GM23338 (cell line): ENCODE data around the gene GPC5. TPM values are rescaled to one million over a fixed set of nuclear protein-coding genes. Genes with fewer than 3 reads are reported as not detected.
"Not testable (repeated sequence)": the region's sequence is repeated elsewhere in the genome, so short reads cannot be mapped to it uniquely, and the experiment has no call there.

ENCODE experiments used
- ATAC-seq: fragments of 200-7000 bp; cut with Tn5 transposase; 3 replicates; pipeline ENCODE4 v1.9.1; 2020
- DNase-seq: peaks from one replicate; pipeline ENCODE4 v3.0.0-alpha.2; 2015; ENCODE audit warnings: low spot score
- H2AFZ ChIP-seq: fragments of 200-600 bp; sonication (generic); 2 replicates; pipeline ENCODE4 v1.8.0; 2016; ENCODE audit warnings: antibody characterized with exemption, mild to moderate bottlenecking, moderate library complexity
- H3F3A ChIP-seq: fragments of 200-600 bp; sonication (generic); replicated peaks from 2 replicates; pipeline ENCODE4 v1.8.0; 2017; ENCODE audit warnings: antibody characterized with exemption, mixed run types, low read depth
- H3K27ac ChIP-seq: fragments of 200-600 bp; sonication (generic); 2 replicates; pipeline ENCODE4 v1.6.1; 2016; ENCODE audit warnings: low read depth
- H3K27me3 ChIP-seq: fragments of 200-600 bp; sonication (generic); 2 replicates; pipeline ENCODE4 v1.8.0; 2016; ENCODE audit warnings: mild to moderate bottlenecking, mixed run types, moderate library complexity; ENCODE audit not compliant: insufficient read depth
- H3K36me3 ChIP-seq: fragments of 200-600 bp; sonication (generic); 2 replicates; pipeline ENCODE4 v1.8.0; 2016; ENCODE audit warnings: mild to moderate bottlenecking; ENCODE audit not compliant: insufficient read depth
- H3K4me1 ChIP-seq: fragments of 200-600 bp; sonication (generic); 2 replicates; pipeline ENCODE4 v1.8.0; 2016; ENCODE audit warnings: mild to moderate bottlenecking, moderate library complexity; ENCODE audit not compliant: insufficient read depth
- H3K4me2 ChIP-seq: fragments of 200-600 bp; sonication (generic); 2 replicates; pipeline ENCODE4 v1.7.1; 2017; ENCODE audit warnings: mixed run types
- H3K4me3 ChIP-seq: fragments of 200-600 bp; sonication (generic); 2 replicates; pipeline ENCODE4 v1.6.1; 2016; ENCODE audit warnings: mixed run types
- H3K79me2 ChIP-seq: fragments of 200-600 bp; sonication (generic); replicated peaks from 2 replicates; pipeline ENCODE4 v1.8.0; 2017; ENCODE audit warnings: mild to moderate bottlenecking; ENCODE audit not compliant: insufficient read depth
- H3K9me2 ChIP-seq: fragments of 200-600 bp; sonication (generic); 2 replicates; pipeline ENCODE4 v1.8.0; 2017; ENCODE audit not compliant: insufficient read depth
- H4K20me1 ChIP-seq: fragments of 200-600 bp; sonication (generic); replicated peaks from 2 replicates; pipeline ENCODE4 v1.8.0; 2017; ENCODE audit warnings: mild to moderate bottlenecking; ENCODE audit not compliant: insufficient read depth
- H3K27ac Mint-ChIP-seq: 2 replicates; pipeline ENCODE4 v1.8.0; 2020; ENCODE audit warnings: inconsistent platforms, mild to moderate bottlenecking, moderate library complexity, mixed read lengths
- H3K27me3 Mint-ChIP-seq: 3 replicates; pipeline ENCODE4 v1.8.0; 2022; ENCODE audit warnings: low read depth, mild to moderate bottlenecking, moderate library complexity, mixed read lengths, inconsistent platforms; ENCODE audit not compliant: insufficient read depth, poor library complexity
- H3K36me3 Mint-ChIP-seq: 3 replicates; pipeline ENCODE4 v1.8.0; 2021; ENCODE audit warnings: low read depth, mild to moderate bottlenecking, inconsistent platforms, moderate library complexity, mixed read lengths
- H3K4me1 Mint-ChIP-seq: 3 replicates; pipeline ENCODE4 v1.8.0; 2020; ENCODE audit warnings: mild to moderate bottlenecking, inconsistent platforms, mixed read lengths
- H3K4me3 Mint-ChIP-seq: 3 replicates; pipeline ENCODE4 v1.8.0; 2021; ENCODE audit warnings: moderate library complexity, mild to moderate bottlenecking, inconsistent platforms, mixed read lengths
- H3K9me3 Mint-ChIP-seq: 3 replicates; pipeline ENCODE4 v1.8.0; 2020; ENCODE audit warnings: moderate library complexity, mild to moderate bottlenecking, inconsistent platforms, mixed read lengths
- CREB1 ChIP-seq: fragments of 250-450 bp; sonication (Bioruptor Pico); IDR thresholded peaks from 2 replicates; pipeline ENCODE4 v1.5.0; 2020; ENCODE audit warnings: low read depth, mild to moderate bottlenecking, moderate library complexity
- CTCF ChIP-seq, 2 experiments: fragments of 200-600 bp in 1 of 2; sonication (generic) in 1 of 2; conservative IDR thresholded peaks; 2 replicates each; pipeline versions ENCODE4 v1.5.1 to v1.6.1; 2016 to 2017; ENCODE audit warnings: antibody characterized with exemption in 2 of 2, low read depth in 2 of 2, mild to moderate bottlenecking in 2 of 2, moderate library complexity in 1 of 2
- EZH2 ChIP-seq: fragments of 200-600 bp; sonication (generic); IDR thresholded peaks from one replicate; pipeline ENCODE4 v1.8.0; 2017; ENCODE audit warnings: antibody characterized with exemption, mild to moderate bottlenecking, low read depth; ENCODE audit not compliant: unreplicated experiment
- EZH2phosphoT487 ChIP-seq: fragments of 200-600 bp; sonication (generic); IDR thresholded peaks from one replicate; pipeline ENCODE4 v1.8.1; 2018; ENCODE audit warnings: antibody characterized with exemption; ENCODE audit not compliant: unreplicated experiment
- JUNB ChIP-seq: IDR thresholded peaks from one replicate; pipeline ENCODE4 v1.6.1; 2016; ENCODE audit warnings: antibody characterized with exemption; ENCODE audit not compliant: unreplicated experiment
- NANOG ChIP-seq: IDR thresholded peaks from 2 replicates; pipeline ENCODE4 v1.6.1; 2016; ENCODE audit warnings: antibody characterized with exemption, borderline replicate concordance
- POLR2AphosphoS5 ChIP-seq: IDR thresholded peaks from 2 replicates; pipeline ENCODE4 v1.6.1; 2016; ENCODE audit warnings: antibody characterized with exemption, low read depth
- STAT1 ChIP-seq: IDR thresholded peaks from one replicate; pipeline ENCODE4 v1.6.1; 2016; ENCODE audit warnings: antibody characterized with exemption; ENCODE audit not compliant: unreplicated experiment
- ZNF114 ChIP-seq: fragments of 250-450 bp; sonication (Bioruptor Pico); IDR thresholded peaks from 2 replicates; pipeline ENCODE4 v1.5.0; 2020; ENCODE audit warnings: mild to moderate bottlenecking, moderate library complexity
- ZNF331 ChIP-seq: fragments of 250-450 bp; sonication (Bioruptor Pico); IDR thresholded peaks from 2 replicates; pipeline ENCODE4 v1.5.0; 2020; ENCODE audit warnings: low read depth, mild to moderate bottlenecking, moderate library complexity
- polyA plus RNA-seq: library from polyadenylated mRNA; unstranded; fragments of >200 nt; fragmentation: Nextera tagmentation; extraction: Ambion mirVana; gene quantifications from 2 replicates; pipeline ENCODE4 v1.2.1, GENCODE V29; 2016
- total RNA-seq: library from RNA; depleted of rRNA; stranded (reverse); fragments of >200 nt; shearing (Covaris generic); gene quantifications from 2 replicates; pipeline ENCODE4 v1.2.3, GENCODE V29; 2014
- TF ChIP-seq, protein P1 (sequence below): IDR thresholded peaks from one replicate; pipeline ENCODE4 v1.6.1; 2018; ENCODE audit warnings: antibody characterized with exemption; ENCODE audit not compliant: unreplicated experiment
- TF ChIP-seq, protein P2 (sequence below): IDR thresholded peaks from 2 replicates; pipeline ENCODE4 v1.6.1; 2016; ENCODE audit warnings: antibody characterized with exemption

Gene GPC5
- total and polyA plus RNA-seq, 2 experiments from 2014 or later: 0.95 to 1.1 TPM

DNA sequence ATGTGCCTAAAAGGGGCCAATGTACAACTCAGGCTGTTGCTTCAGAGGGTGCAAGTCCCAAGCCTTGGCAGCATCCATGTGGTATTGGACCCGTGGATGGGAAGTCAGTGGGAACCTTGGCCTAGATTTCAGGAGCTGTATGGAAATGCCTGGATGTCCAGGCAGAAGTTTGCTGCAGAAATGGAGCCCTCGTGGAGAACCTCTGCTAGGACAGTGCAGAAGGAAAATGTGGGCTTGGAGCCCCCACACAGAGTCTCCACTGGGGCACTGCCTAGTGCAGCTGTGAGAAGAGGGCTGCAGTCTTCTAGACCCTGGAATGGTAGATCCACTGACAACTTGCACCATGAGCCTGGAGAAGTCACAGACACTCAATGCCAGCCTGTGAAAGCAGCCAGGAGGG is 28.5 kb downstream of the GPC5 start (continued):
- TF ChIP-seq, protein P1, sequence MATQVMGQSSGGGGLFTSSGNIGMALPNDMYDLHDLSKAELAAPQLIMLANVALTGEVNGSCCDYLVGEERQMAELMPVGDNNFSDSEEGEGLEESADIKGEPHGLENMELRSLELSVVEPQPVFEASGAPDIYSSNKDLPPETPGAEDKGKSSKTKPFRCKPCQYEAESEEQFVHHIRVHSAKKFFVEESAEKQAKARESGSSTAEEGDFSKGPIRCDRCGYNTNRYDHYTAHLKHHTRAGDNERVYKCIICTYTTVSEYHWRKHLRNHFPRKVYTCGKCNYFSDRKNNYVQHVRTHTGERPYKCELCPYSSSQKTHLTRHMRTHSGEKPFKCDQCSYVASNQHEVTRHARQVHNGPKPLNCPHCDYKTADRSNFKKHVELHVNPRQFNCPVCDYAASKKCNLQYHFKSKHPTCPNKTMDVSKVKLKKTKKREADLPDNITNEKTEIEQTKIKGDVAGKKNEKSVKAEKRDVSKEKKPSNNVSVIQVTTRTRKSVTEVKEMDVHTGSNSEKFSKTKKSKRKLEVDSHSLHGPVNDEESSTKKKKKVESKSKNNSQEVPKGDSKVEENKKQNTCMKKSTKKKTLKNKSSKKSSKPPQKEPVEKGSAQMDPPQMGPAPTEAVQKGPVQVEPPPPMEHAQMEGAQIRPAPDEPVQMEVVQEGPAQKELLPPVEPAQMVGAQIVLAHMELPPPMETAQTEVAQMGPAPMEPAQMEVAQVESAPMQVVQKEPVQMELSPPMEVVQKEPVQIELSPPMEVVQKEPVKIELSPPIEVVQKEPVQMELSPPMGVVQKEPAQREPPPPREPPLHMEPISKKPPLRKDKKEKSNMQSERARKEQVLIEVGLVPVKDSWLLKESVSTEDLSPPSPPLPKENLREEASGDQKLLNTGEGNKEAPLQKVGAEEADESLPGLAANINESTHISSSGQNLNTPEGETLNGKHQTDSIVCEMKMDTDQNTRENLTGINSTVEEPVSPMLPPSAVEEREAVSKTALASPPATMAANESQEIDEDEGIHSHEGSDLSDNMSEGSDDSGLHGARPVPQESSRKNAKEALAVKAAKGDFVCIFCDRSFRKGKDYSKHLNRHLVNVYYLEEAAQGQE: no peak
- TF ChIP-seq CTCF (conservative IDR thresholded peaks at IDR 0.05; ENCODE audit: low read depth in 2 of 2) (no peak), JUNB (no peak), STAT1 (no peak), ZNF114 (CRISPR knock-in tag) (no peak), POLR2AphosphoS5 (no peak), NANOG (no peak), CREB1 (CRISPR knock-in tag) (no peak), ZNF331 (CRISPR knock-in tag) (no peak), EZH2 (no peak), EZH2phosphoT487 (no peak)
- TF ChIP-seq, protein P2, sequence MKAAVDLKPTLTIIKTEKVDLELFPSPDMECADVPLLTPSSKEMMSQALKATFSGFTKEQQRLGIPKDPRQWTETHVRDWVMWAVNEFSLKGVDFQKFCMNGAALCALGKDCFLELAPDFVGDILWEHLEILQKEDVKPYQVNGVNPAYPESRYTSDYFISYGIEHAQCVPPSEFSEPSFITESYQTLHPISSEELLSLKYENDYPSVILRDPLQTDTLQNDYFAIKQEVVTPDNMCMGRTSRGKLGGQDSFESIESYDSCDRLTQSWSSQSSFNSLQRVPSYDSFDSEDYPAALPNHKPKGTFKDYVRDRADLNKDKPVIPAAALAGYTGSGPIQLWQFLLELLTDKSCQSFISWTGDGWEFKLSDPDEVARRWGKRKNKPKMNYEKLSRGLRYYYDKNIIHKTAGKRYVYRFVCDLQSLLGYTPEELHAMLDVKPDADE: no peak

GRCh38 chr13:91438674-91439073 is 40.3 kb downstream of the GPC5 start:
- H4K20me1 ChIP-seq, H3K79me2 ChIP-seq, H3K4me1 Mint-ChIP-seq, H3K4me3 ChIP-seq, H3K27me3 ChIP-seq, DNase-seq, H3K27me3 Mint-ChIP-seq, H3K27ac ChIP-seq, H3F3A ChIP-seq, H3K4me2 ChIP-seq, H3K9me2 ChIP-seq, ATAC-seq, H3K36me3 ChIP-seq, H3K27ac Mint-ChIP-seq, H3K4me1 ChIP-seq, H2AFZ ChIP-seq, H3K4me3 Mint-ChIP-seq: not testable (repeated sequence)
- Mint-ChIP-seq H3K36me3 (peaks cover 27% of the 10 kb centered on the region), H3K9me3 (peaks cover 51% of the 10 kb centered on the region)
